SJSA1 (cell line): ENCODE measurements around the gene FAF1. TPM values are rescaled to one million over a fixed set of nuclear protein-coding genes. Genes with fewer than 3 reads are reported as not detected.

Source experiments
- DNase-seq, 2 experiments: peaks; one replicate each; pipeline ENCODE4 v3.0.0-alpha.2; 2015 to 2020; ENCODE audit warnings: low spot score in 2 of 2, low read depth in 1 of 2
- H3K27ac ChIP-seq: fragments of 250-450 bp; sonication (Bioruptor Pico); 2 replicates; pipeline ENCODE4 v1.5.1; 2020; ENCODE audit warnings: mild to moderate bottlenecking, moderate library complexity
- H3K27me3 ChIP-seq: fragments of 250-450 bp; sonication (Bioruptor Pico); replicated peaks from 2 replicates; pipeline ENCODE4 v1.5.1; 2020; ENCODE audit warnings: mild to moderate bottlenecking, moderate library complexity
- H3K36me3 ChIP-seq: fragments of 250-450 bp; sonication (Bioruptor Pico); 2 replicates; pipeline ENCODE4 v1.5.1; 2020; ENCODE audit warnings: mild to moderate bottlenecking
- H3K4me1 ChIP-seq: fragments of 250-450 bp; sonication (Bioruptor Pico); replicated peaks from 2 replicates; pipeline ENCODE4 v1.6.1; 2021; ENCODE audit warnings: mild to moderate bottlenecking
- H3K4me3 ChIP-seq: fragments of 250-450 bp; sonication (Bioruptor Pico); 2 replicates; pipeline ENCODE4 v1.5.1; 2020; ENCODE audit warnings: mild to moderate bottlenecking
- H3K9me3 ChIP-seq: fragments of 250-450 bp; sonication (Bioruptor Pico); replicated peaks from 2 replicates; pipeline ENCODE4 v1.5.1; 2020; ENCODE audit warnings: mild to moderate bottlenecking
- total RNA-seq: library from RNA; depleted of rRNA; stranded (reverse); fragments of >200 nt; shearing (Covaris generic); gene quantifications from 2 replicates; pipeline ENCODE4 v1.2.3, GENCODE V29; 2014

FAF1 gene
- total RNA-seq, 1 experiment from 2014 or later, result 96.3 TPM

GRCh38 chr1:50462964-50463363, 497.1 kb downstream of the FAF1 start:
- Histone ChIP-seq H3K9me3 (no peaks in the 10 kb centered on the region), H3K4me1 (no peaks in the 10 kb centered on the region), H3K27me3 (no peaks in the 10 kb centered on the region), H3K27ac (no peak overlapping the region), H3K4me3 (no peak overlapping the region), H3K36me3 (peaks cover 8% of the 10 kb centered on the region)
- no peak for DNase-seq

DNA sequence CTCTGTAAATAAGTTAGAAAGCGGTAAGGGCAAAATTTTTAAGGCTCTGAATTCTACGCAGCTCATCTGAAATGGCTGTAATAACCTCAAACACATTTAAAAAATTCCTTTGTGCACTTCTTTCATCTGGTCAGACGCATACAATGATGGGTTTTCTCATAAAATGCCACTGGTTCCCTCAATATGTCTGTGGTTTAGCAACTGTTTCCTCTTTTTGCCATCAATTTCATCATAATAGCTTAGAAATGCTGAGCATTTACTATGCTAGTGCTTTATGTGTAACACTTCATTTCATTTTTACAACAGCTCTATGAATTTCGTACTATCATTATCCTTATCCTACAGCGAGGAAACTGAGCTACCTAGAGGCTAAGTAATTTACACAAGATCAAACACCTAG, 501.6 kb downstream of the FAF1 start:
- no peak overlapping the region for H3K27ac ChIP-seq
- H3K4me3 ChIP-seq, result no peak overlapping the region
- DNase-seq, result no peak
- H3K9me3 ChIP-seq, result no peaks in the 10 kb centered on the region
- H3K27me3 ChIP-seq, result no peaks in the 10 kb centered on the region
- H3K4me1 ChIP-seq, result no peaks in the 10 kb centered on the region
- peaks cover 15% of the 10 kb centered on the region for H3K36me3 ChIP-seq

DNA sequence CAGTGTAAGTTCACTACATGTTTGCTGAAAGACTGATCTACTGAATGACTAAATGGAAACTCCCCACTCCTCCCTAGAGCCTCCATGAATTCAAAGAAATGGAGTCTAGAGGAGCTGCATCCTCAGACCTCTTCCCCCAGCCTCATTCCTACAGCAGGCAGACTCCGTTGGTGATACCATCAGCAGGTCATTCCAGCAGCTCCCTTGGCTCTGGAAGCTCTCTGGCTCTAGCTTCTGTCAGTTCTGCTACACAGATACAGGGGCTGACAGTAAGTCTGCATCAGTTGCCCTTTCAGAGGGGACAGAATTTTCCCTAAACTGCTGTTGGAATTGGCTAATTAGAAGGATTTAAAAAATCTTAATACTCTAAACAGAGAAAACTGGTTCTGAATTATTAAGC, 505.2 kb downstream of the FAF1 start:
- H3K4me1 ChIP-seq, result no peaks in the 10 kb centered on the region
- no peak overlapping the region for H3K4me3 ChIP-seq
- no peaks in the 10 kb centered on the region for H3K27me3 ChIP-seq
- H3K36me3 ChIP-seq, result peaks cover 10% of the 10 kb centered on the region
- no peak for DNase-seq
- H3K27ac ChIP-seq, result no peak overlapping the region
- H3K9me3 ChIP-seq, result no peaks in the 10 kb centered on the region

DNA sequence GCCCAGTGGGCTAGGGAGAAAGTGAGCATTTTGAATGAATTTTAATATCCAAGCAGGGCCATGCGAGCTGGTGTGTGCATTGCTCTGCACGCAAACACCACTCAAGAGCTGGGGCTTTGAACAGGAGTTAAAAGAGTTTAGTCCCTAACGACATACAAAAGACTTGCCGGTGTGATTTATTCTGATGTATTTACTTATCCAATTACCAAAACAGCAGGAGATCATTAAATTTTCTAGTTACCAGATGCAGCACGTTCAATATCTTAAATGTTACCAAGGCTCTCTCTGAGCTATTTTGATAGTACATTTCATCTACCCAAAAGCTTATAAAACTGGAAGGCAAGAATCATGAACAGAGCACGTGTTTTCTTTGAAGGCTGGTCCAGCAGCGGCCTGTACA, 506.8 kb downstream of the FAF1 start:
- H3K4me3 ChIP-seq, result no peak overlapping the region
- H3K9me3 ChIP-seq, result no peaks in the 10 kb centered on the region
- no peak overlapping the region for H3K27ac ChIP-seq
- no peaks in the 10 kb centered on the region for H3K4me1 ChIP-seq
- no peak for DNase-seq
- no peaks in the 10 kb centered on the region for H3K27me3 ChIP-seq
- peaks cover 10% of the 10 kb centered on the region for H3K36me3 ChIP-seq

DNA sequence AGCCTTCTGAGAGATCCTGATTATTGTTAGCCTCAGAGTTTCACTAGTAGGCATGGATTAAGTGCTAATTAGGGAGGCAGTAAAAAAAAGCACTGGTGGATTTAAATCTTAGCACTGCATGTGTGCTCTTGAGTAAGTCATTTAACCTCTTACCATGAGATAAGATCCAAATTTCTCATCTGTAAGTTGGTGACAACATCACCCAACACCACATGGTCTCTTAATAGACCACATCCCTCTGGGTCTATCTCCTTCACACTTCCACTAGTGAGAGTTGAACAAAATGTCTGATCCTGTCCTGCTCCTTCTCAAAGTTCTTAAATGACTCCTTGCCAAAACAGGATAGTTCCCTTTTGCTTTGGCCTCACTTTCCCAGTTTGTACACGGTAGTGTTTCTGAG, 507.4 kb downstream of the FAF1 start:
- H3K4me3 ChIP-seq, result no peak overlapping the region
- no peaks in the 10 kb centered on the region for H3K27me3 ChIP-seq
- H3K9me3 ChIP-seq, result no peaks in the 10 kb centered on the region
- H3K36me3 ChIP-seq, result peaks cover 10% of the 10 kb centered on the region
- H3K4me1 ChIP-seq, result no peaks in the 10 kb centered on the region
- DNase-seq, result no peak
- no peak overlapping the region for H3K27ac ChIP-seq

DNA sequence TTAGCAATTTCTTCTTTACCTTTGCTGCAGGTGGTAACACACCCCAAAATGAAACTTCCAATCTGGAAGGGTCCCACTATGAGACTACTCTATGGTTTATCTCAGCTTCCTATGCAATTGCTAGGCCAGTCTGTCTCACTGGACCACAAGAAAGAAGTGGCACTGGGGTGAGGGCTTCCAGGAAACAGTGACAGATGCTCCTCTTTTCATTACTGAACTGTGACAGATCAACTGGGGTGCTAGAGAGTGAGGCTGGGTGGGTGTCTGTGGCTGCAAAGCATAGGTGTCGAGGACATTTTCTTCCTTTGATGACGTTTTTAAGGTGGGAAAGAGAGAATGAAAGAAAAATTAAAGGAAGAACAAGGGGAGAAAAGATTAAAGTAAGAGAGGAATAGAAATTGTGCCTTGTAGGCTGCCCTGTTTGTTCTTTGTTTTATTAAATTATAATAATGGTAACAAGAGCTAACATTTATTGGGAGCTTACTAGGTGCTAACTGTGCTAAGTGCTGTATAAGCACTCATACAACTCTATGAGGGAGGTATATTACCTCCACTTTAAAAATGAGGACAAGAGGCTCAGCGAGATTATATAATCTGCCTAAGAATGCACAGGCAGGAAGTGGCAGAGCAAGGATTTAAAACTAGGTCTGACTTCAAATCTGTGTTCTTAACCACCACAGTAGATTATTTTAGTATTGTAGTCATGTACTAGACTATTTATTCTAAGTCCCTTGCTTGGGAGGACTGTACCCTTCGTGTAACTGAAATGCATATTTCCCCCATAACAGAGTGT, 509.0 kb downstream of the FAF1 start:
- no peak for DNase-seq
- Histone ChIP-seq H3K27me3 (no peaks in the 10 kb centered on the region), H3K27ac (no peak overlapping the region), H3K36me3 (peaks cover 10% of the 10 kb centered on the region), H3K4me1 (no peaks in the 10 kb centered on the region), H3K9me3 (no peaks in the 10 kb centered on the region), H3K4me3 (no peak overlapping the region)

- no peak for DNase-seq
- H3K27ac ChIP-seq, result no peak overlapping the region
Observed at GRCh38 chr1:50447961-50448360, 512.1 kb downstream of the FAF1 start.

GRCh38 chr1:50441183-50441582, 518.9 kb downstream of the FAF1 start:
- H3K36me3 ChIP-seq, result peaks cover 24% of the 10 kb centered on the region
- no peaks in the 10 kb centered on the region for H3K27me3 ChIP-seq
- no peaks in the 10 kb centered on the region for H3K9me3 ChIP-seq

More at GRCh38 chr1:50447961-50448360, 512.1 kb downstream of the FAF1 start:
- Histone ChIP-seq H3K4me1 (no peaks in the 10 kb centered on the region), H3K4me3 (no peak overlapping the region), H3K36me3 (peaks cover 8% of the 10 kb centered on the region; the same call in 1 of the 2 replicates), H3K27me3 (no peaks in the 10 kb centered on the region), H3K9me3 (no peaks in the 10 kb centered on the region)

GRCh38 chr1:50438945-50439344, 521.1 kb downstream of the FAF1 start:
- DNase-seq, result no peak

More at GRCh38 chr1:50441183-50441582, 518.9 kb downstream of the FAF1 start:
- Histone ChIP-seq H3K27ac (no peak overlapping the region), H3K4me3 (no peak overlapping the region), H3K4me1 (no peaks in the 10 kb centered on the region)
- DNase-seq, result no peak

DNA sequence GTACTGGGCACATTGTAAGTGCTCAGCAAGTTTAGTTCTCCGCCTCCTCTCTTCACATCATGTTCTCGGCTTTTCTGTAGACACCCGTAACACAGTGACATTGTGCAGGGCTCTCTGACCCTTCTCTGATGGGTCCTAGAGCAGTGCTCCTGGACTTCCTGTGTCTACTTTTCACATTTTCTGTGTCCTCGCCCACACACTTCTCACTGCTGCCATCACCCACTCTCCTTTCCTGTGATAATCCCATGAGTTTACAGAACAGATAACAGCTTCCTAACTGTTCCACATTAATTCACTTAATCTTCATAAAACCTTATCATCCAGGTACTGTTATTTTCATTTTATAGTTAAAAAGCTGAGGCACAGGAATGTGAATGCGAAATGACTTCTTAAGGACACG, 523.6 kb downstream of the FAF1 start:
- H3K4me1 ChIP-seq, result no peaks in the 10 kb centered on the region
- no peak for DNase-seq

More at GRCh38 chr1:50438945-50439344, 521.1 kb downstream of the FAF1 start:
- Histone ChIP-seq H3K36me3 (peaks cover 24% of the 10 kb centered on the region), H3K27me3 (no peaks in the 10 kb centered on the region), H3K27ac (no peak overlapping the region), H3K9me3 (no peaks in the 10 kb centered on the region), H3K4me3 (no peak overlapping the region), H3K4me1 (no peaks in the 10 kb centered on the region)

GRCh38 chr1:50430010-50430405, 530.1 kb downstream of the FAF1 start:
- no peaks in the 10 kb centered on the region for H3K36me3 ChIP-seq
- DNase-seq, result no peak
- H3K4me3 ChIP-seq, result no peak overlapping the region
- peaks cover 4% of the 10 kb centered on the region; the same call in 1 of the 2 replicates for H3K4me1 ChIP-seq
- no peak overlapping the region for H3K27ac ChIP-seq
- H3K9me3 ChIP-seq, result no peaks in the 10 kb centered on the region; the same call in 1 of the 2 replicates
- H3K27me3 ChIP-seq, result peaks cover 9% of the 10 kb centered on the region; the same call in 1 of the 2 replicates

More for the DNA sequence above, 523.6 kb downstream of the FAF1 start:
- Histone ChIP-seq H3K9me3 (no peaks in the 10 kb centered on the region), H3K4me3 (no peak overlapping the region), H3K36me3 (peaks cover 17% of the 10 kb centered on the region), H3K27ac (no peak overlapping the region), H3K27me3 (no peaks in the 10 kb centered on the region; the same call in 1 of the 2 replicates)

GRCh38 chr1:50427818-50428779, 532.0 kb downstream of the FAF1 start:
- H3K27me3 ChIP-seq, result peaks cover 9% of the 10 kb centered on the region; the same call in 1 of the 2 replicates
- no peak overlapping the region for H3K27ac ChIP-seq
- peaks cover 5% of the 10 kb centered on the region; the same call in 1 of the 2 replicates for H3K4me1 ChIP-seq
- H3K9me3 ChIP-seq, result peaks cover under 1% of the 10 kb centered on the region; the same call in 1 of the 2 replicates
- H3K4me3 ChIP-seq, result no peak overlapping the region
- DNase-seq, result no peak
- peaks cover under 1% of the 10 kb centered on the region for H3K36me3 ChIP-seq

GRCh38 chr1:50427086-50427817, 532.8 kb downstream of the FAF1 start:
- peaks cover 6% of the 10 kb centered on the region for H3K36me3 ChIP-seq
- DNase-seq, result no peak
- no peak overlapping the region for H3K27ac ChIP-seq
- H3K4me1 ChIP-seq, result peaks cover 5% of the 10 kb centered on the region; the same call in 1 of the 2 replicates
- H3K9me3 ChIP-seq, result peaks cover 5% of the 10 kb centered on the region; the same call in 1 of the 2 replicates
- peaks cover 9% of the 10 kb centered on the region; the same call in 1 of the 2 replicates for H3K27me3 ChIP-seq
- no peak overlapping the region for H3K4me3 ChIP-seq
